H1 (cell line): ENCODE measurements around the gene SMIM15. TPM values are rescaled to one million over a fixed set of nuclear protein-coding genes. Genes with fewer than 3 reads are reported as not detected.

Experiments
- RFX5 ChIP-seq: IDR thresholded peaks from 2 replicates; pipeline ENCODE4 v1.6.1; 2011; ENCODE audit warnings: low read depth, low read length, improper control_type of control experiment, borderline replicate concordance
- polyA plus RNA-seq, 7 experiments: library from polyadenylated mRNA; depleted of rRNA in 3 of 7; stranded (reverse) in 5 of 7; unstranded in 2 of 7; fragments of >200 nt in 5 of 7; fragments of 200-250 nt in 2 of 7; gene quantifications; 1 replicate in 5 of 7; 2 replicates in 1 of 7; 4 replicates in 1 of 7; pipeline versions ENCODE4 v1.2.1 to v1.2.3, GENCODE V29; 2011 to 2013; ENCODE audit warnings: missing spikeins in 2 of 7, mixed read lengths in 2 of 7
- total RNA-seq: library from RNA; stranded (reverse); fragmentation: NEBNext Ultra II Directional; extraction: Animal tissue kit (Norgen Biotek cat#: 25700); gene quantifications from 2 replicates; pipeline ENCODE4 v1.2.1, GENCODE V29; 2021
- TF ChIP-seq, protein P1 (sequence below): fragments of 300-600 bp; sonication (generic); IDR thresholded peaks from 2 replicates; pipeline ENCODE4 v1.7.1; 2012; ENCODE audit warnings: low read length, moderate library complexity, mild to moderate bottlenecking, inconsistent platforms; ENCODE audit not compliant: insufficient replicate concordance

The SMIM15 gene
- total and polyA plus RNA-seq, 2 of the 8 experiments (the other 6 are each of a cell fraction or from before 2014, with no cell fraction given), result 17.6 to 53.1 TPM

DNA sequence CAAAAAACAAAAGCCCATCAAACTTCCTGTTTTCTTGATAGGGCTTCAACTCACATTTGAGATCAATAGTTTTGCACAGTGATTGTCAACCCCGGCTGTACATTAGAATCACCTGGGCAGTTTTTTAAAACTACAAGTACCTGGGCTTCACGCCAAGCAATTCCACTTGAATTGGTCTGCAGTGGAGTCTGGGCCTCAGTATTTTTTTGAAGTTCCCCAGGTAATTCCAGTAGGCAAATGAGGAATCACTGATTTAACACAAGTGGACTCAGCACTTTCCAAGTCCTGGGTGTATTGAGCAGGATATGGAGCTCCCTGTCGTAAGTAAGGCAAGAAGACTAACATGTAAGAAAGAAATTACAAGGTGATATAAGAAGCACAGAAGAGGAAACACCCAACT lies 14.8 kb upstream of the SMIM15 start (continued):
- TF ChIP-seq, protein P1, sequence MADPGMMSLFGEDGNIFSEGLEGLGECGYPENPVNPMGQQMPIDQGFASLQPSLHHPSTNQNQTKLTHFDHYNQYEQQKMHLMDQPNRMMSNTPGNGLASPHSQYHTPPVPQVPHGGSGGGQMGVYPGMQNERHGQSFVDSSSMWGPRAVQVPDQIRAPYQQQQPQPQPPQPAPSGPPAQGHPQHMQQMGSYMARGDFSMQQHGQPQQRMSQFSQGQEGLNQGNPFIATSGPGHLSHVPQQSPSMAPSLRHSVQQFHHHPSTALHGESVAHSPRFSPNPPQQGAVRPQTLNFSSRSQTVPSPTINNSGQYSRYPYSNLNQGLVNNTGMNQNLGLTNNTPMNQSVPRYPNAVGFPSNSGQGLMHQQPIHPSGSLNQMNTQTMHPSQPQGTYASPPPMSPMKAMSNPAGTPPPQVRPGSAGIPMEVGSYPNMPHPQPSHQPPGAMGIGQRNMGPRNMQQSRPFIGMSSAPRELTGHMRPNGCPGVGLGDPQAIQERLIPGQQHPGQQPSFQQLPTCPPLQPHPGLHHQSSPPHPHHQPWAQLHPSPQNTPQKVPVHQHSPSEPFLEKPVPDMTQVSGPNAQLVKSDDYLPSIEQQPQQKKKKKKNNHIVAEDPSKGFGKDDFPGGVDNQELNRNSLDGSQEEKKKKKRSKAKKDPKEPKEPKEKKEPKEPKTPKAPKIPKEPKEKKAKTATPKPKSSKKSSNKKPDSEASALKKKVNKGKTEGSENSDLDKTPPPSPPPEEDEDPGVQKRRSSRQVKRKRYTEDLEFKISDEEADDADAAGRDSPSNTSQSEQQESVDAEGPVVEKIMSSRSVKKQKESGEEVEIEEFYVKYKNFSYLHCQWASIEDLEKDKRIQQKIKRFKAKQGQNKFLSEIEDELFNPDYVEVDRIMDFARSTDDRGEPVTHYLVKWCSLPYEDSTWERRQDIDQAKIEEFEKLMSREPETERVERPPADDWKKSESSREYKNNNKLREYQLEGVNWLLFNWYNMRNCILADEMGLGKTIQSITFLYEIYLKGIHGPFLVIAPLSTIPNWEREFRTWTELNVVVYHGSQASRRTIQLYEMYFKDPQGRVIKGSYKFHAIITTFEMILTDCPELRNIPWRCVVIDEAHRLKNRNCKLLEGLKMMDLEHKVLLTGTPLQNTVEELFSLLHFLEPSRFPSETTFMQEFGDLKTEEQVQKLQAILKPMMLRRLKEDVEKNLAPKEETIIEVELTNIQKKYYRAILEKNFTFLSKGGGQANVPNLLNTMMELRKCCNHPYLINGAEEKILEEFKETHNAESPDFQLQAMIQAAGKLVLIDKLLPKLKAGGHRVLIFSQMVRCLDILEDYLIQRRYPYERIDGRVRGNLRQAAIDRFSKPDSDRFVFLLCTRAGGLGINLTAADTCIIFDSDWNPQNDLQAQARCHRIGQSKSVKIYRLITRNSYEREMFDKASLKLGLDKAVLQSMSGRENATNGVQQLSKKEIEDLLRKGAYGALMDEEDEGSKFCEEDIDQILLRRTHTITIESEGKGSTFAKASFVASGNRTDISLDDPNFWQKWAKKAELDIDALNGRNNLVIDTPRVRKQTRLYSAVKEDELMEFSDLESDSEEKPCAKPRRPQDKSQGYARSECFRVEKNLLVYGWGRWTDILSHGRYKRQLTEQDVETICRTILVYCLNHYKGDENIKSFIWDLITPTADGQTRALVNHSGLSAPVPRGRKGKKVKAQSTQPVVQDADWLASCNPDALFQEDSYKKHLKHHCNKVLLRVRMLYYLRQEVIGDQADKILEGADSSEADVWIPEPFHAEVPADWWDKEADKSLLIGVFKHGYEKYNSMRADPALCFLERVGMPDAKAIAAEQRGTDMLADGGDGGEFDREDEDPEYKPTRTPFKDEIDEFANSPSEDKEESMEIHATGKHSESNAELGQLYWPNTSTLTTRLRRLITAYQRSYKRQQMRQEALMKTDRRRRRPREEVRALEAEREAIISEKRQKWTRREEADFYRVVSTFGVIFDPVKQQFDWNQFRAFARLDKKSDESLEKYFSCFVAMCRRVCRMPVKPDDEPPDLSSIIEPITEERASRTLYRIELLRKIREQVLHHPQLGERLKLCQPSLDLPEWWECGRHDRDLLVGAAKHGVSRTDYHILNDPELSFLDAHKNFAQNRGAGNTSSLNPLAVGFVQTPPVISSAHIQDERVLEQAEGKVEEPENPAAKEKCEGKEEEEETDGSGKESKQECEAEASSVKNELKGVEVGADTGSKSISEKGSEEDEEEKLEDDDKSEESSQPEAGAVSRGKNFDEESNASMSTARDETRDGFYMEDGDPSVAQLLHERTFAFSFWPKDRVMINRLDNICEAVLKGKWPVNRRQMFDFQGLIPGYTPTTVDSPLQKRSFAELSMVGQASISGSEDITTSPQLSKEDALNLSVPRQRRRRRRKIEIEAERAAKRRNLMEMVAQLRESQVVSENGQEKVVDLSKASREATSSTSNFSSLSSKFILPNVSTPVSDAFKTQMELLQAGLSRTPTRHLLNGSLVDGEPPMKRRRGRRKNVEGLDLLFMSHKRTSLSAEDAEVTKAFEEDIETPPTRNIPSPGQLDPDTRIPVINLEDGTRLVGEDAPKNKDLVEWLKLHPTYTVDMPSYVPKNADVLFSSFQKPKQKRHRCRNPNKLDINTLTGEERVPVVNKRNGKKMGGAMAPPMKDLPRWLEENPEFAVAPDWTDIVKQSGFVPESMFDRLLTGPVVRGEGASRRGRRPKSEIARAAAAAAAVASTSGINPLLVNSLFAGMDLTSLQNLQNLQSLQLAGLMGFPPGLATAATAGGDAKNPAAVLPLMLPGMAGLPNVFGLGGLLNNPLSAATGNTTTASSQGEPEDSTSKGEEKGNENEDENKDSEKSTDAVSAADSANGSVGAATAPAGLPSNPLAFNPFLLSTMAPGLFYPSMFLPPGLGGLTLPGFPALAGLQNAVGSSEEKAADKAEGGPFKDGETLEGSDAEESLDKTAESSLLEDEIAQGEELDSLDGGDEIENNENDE, result no peak
- TF ChIP-seq RFX5, result no peak
